HL-60/S4 treated with retinoic acid at 250 ng/mL for 4 days and 3 days (cell line): ENCODE data around the gene ADCYAP1.

Experiments used
- in situ Hi-C: fragments of 300-500 bp; cut with MboI; formaldehyde crosslinking; loops from 2 replicates; pipeline ENCODE4 v1.7.0; 2022; ENCODE audit warnings: low sequenced_read_pairs

The ADCYAP1 gene

DNA sequence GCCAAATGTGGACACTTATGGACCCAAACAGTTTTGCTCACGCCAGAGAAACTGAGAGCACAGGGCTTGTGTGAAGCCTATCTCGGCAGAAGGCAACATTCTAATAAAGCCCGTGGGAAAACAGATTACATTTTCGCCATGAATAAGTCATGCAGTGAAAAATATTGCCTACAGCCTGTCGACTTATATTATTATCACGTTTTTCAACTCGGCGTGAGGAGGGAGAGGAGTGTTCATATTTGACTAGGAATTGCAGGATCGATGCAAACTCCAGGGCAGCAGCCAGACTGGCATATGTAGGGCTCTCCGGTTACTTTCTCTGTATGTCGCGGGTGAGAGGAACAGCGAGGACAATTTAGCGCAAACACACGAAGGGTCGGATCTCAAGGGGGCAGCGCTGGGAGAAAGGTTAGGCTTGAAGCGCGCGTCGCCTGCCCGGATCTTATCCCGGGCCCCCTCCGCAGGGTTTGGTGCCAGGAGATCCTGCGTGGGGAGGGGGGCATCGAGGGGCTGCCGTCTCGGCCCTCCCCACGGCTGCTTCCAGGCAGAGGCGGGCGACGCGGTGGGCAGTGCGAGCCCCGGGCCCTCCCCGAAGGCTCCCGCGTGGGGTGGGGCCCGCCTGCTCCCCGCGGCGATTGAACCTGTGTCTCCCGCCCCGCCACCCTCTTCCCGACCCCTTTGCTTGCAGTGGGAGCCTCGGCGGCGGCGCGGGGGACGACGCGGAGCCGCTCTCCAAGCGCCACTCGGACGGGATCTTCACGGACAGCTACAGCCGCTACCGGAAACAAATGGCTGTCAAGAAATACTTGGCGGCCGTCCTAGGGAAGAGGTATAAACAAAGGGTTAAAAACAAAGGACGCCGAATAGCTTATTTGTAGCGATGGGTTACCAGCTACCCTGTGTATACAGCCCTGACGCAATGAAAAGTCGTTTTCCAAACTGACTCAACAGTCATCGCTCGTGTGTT, 4.4 kb downstream of the ADCYAP1 start:
- in situ Hi-C loops: no loop called here

DNA sequence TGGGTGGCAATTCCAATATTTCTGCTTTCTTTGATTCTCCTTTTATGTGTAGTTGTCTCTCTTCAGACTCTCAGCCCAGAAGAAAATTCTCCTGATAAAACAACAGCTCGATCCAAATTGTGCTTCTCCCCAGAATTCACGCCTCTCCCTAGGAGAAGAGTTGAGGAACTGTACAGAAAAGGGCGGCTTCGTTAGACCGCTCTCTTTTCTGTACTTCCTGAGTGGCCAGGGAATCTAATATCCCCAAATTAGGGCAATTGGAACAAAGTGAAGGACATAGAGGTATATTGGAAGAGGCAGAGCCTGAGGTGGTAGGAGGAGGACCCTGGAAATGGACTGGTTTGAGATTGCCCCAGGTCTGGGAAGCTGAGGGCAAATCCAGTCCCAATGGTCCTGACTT, 5.6 kb downstream of the ADCYAP1 start:
- in situ Hi-C loops: no loop called here

DNA sequence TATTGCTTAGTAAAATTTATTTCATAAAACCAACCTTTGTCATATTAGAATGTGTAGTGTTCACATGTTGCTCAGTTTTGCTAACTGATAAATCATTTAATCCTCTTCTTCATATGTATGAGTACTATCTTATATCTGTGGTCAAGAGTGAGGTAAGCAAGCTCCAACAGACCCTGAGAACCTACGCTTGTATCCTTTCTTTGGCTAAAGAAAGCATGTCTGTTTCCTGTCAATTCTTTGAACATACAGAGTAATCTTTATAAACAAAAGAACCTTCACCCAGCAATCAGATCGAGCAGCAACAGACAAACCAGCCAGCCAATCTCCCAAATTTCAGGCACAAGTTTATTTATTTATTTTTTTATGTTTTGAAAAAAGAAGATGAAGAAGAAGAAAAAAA, 6.4 kb downstream of the ADCYAP1 start:
- in situ Hi-C loops: no loop called here

DNA sequence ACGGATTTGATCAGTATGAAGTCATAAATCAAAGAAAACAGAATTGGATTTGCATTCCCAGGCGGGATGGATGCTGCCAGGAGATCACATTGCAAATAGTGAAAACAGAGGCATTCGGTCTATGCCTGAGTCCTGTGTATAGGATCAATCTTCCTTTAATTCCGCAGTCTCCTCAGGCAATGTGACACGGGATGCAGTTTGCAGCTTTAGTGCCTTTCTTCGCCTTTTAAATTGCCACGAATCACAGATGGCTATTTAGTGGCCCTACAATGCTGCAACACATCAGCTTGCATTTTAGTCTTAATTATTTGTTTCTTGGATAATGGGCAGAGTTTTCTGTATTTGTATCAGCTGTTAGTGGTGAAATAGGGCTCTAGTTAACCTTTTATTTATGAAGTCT, 6.8 kb downstream of the ADCYAP1 start:
- in situ Hi-C loops: no loop called here

DNA sequence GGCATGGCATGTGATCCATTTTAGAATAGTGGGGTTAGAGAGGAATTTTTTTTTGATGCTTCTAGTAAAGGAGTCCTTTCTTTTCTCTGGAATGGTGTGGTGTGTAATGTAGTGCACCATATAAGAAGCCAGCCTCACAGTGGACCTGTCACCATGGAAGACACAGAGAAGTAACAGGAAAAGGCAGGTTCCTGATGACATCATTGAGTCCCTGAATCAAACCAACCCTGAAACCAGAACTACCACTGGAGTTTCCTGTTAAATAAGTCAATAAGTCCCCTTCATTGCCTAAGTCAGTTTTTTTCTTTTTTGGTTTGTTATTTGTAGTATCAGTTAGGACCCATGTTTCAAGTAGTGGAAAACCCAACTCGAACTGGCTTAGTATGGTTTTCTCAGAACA, 11.9 kb downstream of the ADCYAP1 start:
- in situ Hi-C loops: no loop called here

DNA sequence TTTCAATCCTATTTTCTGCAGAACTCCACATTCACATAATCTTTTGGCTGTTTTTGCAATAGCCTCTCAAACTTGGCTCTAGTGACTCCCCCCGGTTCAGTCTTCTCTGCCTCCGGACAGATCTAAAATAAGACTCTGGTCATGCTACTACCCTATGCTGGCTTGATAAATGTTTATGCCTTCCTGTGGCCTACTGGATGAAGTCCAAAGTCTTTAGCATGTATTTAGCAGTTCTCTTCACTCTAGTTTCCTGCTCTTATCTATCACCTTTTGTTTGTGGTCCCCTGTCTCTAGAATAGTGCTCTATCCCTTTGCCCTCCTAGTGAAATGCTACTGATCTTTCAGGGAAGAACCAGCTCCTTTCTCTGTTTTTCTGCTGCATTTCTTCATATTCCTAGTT, 14.4 kb downstream of the ADCYAP1 start:
- in situ Hi-C loops: no loop called here

DNA sequence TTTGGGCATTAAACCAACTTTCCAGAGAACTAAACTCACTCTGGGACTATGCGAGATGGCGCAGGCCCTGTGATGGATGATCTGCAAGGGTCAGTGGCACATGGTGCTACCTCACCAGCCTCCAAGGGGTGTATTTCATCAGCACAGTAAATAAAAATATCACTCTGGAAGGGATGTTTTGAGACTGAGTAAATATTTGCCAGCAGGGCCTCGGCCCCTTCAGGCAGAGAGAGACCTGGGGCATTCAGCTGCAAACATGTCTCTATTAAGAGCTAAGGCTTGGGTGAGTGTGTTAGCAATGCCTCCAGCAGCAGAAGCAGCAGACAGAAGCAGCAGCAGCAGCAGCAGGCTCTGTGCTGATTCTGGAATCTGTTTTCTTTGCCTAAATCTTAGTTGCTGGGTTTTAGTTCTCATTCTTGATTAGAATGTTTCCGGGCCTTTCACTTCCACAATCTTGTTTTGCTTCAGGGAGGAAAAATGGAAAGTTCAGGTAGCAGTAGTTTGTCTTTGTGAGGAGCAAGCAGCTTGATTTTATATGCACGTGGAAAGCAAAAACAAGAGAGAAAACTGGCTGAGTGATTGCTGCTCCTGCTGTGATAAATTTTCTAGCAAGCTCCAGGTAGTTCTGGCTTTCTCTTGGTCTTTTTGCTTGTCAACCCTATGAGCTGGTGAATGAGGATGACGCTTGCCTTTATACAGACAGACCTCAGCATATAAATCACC, 18.6 kb downstream of the ADCYAP1 start:
- in situ Hi-C loops: no loop called here

DNA sequence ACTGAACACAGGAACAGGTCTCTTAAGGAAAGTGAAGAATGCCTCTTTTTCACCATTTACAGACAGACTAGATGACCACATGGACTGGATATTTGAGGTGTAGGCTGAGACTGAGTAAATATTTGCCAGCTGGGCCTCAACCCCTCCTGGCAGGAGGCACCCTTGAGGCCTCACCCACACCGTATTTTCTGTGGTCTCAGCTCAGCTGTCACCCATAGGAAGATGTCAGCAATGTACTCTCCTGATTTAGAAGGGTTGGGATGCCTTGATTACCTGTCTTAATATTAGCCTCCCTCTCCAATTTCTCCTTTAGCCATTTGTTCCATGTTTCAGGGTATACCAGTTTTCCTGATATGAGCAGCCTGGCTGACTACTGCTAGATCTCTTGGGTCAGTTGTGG, 20.3 kb downstream of the ADCYAP1 start:
- in situ Hi-C loops: no loop called here

DNA sequence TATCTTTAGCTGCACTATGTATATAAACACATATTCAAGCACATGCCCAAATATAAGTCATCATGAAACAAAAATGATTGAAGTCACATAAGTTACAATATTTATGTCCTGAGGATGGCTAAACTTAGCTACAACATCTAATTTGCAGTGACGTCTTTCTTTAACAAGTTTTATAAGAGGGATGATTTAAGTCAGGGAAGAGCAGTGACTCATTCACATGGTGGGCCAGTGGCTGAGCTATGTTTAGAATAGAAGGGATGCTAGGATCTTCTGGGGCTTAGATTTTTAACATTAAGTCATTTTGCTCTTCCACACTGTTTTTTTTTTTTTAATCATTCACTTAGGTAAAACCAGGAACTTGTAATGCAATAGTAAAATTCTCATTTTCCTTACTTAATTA, 22.3 kb downstream of the ADCYAP1 start:
- in situ Hi-C loops: no loop called here

DNA sequence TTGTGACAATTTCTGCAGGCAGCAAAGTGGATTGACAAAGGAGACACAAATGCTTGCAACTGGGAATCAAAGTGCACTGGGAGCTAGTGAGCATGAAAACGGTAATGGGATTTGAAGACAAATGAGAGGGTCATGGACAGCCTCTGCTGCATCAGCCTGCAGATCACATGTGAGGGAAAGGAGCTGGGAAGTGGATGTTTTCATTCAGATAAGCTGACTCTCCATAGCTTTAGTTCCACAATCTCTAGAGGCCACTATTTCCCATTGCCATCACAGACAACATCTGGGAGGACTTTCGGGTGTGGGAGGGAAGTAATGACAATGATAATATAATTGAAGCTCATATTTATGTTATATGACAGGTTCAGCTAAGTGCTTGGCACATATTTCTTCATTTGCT, 28.4 kb downstream of the ADCYAP1 start:
- in situ Hi-C loops: no loop called here

DNA sequence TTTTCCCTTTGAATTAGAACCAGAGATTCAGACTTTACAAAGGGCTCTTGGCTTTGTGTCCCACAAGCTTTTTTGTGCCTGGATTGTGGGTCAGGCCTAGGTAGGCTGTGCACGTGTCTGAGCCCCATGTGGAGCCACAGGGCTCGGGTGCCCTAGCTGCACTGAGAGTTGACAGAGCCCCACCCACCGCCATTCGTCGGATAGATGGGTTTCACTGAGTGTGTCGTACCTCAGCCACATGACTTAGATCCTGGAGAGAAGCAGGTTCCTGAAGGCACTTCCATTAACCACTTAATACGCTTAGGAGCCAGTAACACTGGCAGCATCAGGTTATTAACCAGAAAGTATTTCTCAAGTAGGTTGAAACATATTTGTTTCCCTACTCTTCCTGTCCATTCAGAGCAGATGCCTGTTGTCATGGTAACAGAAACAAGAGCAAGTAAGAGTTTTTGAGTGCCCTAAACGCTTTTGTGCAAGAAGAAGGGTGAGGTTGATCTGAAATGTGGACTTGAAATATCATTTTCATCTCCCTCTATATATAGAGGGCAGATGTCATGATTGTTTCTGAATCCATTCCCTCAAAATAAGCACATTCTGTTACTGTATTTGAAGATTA, 30.0 kb downstream of the ADCYAP1 start:
- in situ Hi-C loops: no loop called here

DNA sequence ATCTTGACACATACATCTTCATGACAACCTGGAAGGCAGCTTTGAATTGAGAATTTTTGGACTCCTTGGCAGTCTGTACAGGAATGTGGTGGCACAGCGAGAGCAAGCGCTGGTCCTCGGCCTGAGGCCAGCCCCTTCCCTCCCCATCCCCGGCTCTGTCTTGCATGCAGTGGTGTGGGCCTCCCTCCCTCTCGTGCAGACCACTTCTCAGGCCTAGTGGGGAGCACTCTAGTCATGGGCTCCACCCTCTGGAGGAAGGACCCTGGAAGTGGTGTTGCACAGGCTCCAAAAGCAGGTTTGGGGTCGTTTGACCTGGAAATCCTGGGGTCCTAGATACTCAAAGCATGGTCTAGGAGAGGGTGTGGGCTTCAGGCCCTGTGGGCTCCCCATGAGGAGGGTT, 32.3 kb downstream of the ADCYAP1 start:
- in situ Hi-C loops: no loop called here

DNA sequence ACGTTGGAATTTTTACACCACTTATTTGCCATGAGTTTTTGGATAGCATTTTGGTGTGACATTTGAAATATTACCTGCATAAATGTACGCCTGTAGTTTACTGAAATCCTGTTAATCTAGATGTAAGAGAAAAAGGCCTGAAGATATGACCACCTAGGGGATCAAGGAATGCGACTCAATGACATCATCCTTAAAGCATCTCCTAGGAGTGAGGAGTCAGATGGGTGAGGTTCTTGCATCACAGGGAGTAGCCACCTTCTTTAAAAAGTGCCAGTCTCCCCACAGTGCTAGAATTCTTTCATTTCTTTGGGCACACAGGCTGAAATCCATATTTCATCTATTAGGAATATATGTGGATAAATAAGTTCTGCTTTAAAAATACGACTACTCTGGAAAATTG, 34.5 kb downstream of the ADCYAP1 start:
- in situ Hi-C loops: no loop called here

DNA sequence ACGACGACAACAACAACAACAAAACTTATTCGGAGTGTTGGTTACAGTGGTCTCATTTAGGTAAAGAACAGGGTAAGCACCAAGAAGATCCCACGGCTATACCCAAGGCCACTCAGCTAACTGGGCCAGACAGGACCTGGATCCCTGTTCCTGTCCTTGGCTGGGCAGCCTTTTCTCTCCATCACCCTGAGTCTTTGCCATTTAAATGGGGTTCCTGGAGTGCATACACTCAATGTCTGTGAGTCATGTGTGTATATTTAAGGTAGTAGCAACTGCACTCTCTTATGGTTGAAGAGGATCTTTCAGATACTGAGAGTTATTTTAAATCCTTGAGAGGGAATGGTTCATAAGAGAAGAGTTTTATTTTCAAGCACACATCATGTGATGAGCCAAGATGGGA, 35.3 kb downstream of the ADCYAP1 start:
- in situ Hi-C loops: no loop called here

DNA sequence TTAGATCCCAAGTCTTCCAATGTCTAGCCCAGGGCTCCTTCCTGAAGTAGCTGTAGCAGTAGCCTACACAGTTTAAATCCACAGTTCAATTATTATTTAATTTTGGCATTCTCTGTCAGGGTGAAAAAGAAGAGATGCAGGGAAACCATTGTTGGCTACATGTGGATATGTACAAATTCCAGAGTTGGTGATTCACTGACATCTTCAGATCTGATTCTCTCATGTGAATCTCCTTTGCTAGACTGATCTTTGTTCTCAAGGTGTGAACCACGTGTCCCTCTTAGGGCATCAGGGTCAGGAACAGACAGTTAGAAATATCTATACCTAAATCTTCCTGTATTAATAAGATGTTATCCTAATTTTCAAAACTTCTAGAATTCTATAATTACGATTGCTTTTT, 36.7 kb downstream of the ADCYAP1 start:
- in situ Hi-C loops: no loop called here

DNA sequence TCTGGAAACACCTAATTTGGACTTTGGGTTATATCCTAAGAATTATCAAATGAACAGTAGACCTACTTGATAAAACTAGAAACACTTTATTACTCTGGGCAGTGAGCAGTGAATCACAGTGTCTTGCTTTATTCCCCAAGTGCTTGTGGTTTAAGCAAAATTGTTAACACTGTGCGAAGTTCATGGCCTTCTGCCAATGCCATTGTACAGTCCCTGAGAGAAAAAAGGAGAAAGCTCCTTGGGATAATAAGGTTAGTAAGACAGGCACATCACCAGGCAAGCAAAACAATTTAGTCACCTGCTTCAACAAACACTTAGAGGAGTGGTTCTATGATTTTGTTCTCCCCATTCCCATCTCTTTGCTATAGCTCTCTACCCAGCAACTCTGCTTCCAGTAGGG, 39.8 kb downstream of the ADCYAP1 start:
- in situ Hi-C loops: no loop called here

DNA sequence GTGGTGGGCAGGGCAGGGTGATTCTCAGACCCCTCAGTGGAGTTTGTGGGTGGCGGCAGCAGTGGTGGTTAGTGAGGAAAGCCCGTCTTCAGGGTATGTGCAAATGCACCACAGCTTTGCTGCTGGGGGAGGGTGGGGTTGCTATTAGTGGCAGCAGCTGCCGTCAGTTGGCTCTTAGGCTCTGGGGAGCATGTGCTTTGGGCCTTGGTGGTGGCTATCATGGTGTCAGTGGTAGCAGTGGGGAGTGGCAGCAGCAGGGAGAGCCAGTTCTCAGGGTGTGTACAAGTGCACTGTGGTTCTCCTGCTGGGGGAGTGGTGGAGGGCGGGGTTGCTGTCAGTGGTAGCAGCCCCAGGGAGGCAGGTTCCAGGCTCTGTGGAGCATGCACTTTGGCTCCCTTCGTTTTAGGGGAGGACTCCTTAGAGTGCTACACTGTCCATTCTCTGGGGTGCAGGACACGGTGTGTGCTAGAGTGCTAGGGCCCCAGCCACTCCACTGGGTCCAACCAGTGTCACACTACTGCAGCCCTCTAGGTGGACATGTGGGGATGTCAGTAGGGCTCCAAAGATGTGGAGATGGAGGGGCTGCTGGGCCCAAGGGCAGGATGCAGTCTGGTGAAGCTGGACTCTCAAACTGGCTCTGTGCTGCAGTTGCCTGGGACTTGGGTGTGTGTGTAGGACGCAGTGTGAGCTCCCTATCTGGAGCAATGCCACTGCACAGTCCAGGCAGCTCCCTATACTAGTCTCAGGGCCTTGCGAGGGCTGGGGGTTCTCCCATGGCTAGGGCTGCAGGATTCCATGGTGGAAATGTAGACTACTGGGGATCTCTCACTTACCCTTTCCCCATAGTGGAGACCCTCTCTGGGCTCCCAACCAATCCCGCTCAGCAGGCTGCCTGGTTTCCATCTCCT, 45.3 kb downstream of the ADCYAP1 start:
- in situ Hi-C loops: no loop called here

DNA sequence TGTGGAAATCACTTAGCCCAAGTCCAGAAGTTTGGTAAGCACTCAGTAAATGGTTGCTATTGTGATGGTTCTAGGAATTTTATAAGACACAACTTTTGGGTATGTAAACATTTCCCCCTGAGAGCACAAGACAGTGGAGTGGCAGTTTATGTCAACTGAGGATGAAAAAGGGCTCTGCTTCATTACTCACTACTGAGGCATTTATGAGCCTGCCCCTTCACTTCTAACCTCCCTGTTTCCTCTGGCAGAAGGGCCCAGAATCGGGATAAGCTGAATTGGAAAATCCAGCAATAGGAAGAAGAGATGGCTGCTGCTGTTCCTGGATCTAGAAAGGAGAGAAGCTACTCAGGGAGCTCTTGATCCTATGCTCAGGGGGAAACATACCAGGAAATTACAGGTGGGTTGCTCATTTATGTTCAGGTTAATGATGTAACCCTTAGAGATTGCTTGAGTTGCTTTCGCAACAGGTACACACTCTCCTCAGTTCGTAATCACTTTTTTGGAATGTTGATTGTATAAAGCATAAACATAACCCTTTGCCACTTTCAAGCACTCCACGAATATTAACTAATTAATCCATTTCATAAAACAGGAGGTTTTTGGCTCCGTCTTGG, 46.3 kb downstream of the ADCYAP1 start:
- in situ Hi-C loops: no loop called here

DNA sequence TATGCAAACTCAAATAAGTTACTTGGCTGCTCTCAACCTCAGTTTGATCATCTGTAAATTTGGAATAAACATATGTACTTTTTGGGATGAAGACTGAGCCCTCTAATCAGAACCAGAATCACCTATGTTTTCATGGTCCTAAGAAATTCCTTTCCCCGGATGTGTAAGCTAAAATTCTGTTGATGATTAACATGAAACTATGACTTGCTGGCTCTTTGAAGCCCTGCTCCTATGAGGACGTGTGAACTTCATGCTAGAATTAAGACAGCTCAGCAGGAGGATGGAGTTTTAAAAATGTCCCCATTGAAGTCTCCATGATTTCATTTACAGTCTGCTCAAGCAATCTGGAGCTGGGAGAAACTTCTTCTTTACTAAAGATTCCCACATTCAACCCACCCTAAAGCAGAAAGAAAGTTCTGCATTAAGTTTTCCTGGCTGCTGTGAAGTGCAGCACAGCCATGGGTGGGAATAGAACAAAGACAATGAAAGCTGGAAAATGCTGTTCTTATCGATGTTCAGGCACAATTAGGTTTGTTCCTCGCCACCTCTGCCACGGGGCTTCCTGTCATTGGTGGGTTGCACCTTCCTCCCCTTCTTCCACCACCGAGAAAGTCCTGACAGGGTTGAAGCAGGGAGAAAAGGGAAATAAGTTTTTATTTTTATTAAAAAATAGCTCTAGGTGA, 50.9 kb downstream of the ADCYAP1 start:
- in situ Hi-C loops: no loop called here

DNA sequence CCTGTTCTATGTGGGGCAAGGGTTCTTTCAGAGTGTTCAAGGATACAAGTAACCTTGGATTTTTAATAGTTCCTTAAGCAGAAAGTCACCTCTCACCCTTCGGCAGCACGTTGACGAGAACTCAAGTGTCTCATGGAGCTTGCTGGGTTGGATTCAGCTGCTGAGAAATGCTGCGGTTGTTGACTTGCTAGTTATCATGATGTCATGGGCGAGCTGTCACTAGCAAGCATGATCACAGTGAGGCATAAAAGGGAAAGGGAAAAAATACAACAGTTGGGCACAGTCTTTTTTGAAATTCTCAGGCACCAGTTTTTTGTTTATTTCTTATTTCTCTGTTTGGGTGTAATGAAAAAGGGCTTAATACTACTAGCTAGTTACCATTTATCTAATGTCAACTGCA, 53.2 kb downstream of the ADCYAP1 start:
- in situ Hi-C loops: no loop called here
